Naive B cell (primary cell): ENCODE results near the gene GDF3. TPM values are rescaled to one million over a fixed set of nuclear protein-coding genes. Genes with fewer than 3 reads are reported as not detected.
"Not testable (repeated sequence)": the region's sequence is repeated elsewhere in the genome, so short reads cannot be mapped to it uniquely, and the experiment has no call there.

ENCODE experiments used
- ATAC-seq, 2 donors: fragments of 150-1000 bp; cut with Tn5 transposase; 2 replicates each; pipeline ENCODE4 v1.10.0; 2021; ENCODE audit warnings: low read depth in 2 of 2, mild to moderate bottlenecking in 2 of 2, moderate library complexity in 2 of 2
- DNase-seq: peaks from one replicate; pipeline ENCODE4 v3.0.0; 2022
- H3K27ac Mint-ChIP-seq, 6 donors: one replicate each; pipeline ENCODE4 v1.8.0; 2020 to 2022; ENCODE audit warnings: mild to moderate bottlenecking in 6 of 6, mixed read lengths in 6 of 6, moderate library complexity in 5 of 6, inconsistent platforms in 2 of 6
- H3K27me3 Mint-ChIP-seq, 3 donors: one replicate each; pipeline ENCODE4 v1.8.0; 2021 to 2022; ENCODE audit warnings: mixed read lengths in 3 of 3, mild to moderate bottlenecking in 1 of 3
- H3K36me3 Mint-ChIP-seq, 2 donors: one replicate each; pipeline ENCODE4 v1.8.0; 2020 to 2022; ENCODE audit warnings: mixed read lengths in 2 of 2, inconsistent platforms in 1 of 2, mild to moderate bottlenecking in 1 of 2
- H3K4me1 Mint-ChIP-seq, 3 donors: one replicate each; pipeline ENCODE4 v1.8.0; 2020 to 2022; ENCODE audit warnings: mixed read lengths in 3 of 3, inconsistent platforms in 1 of 3, mild to moderate bottlenecking in 1 of 3, moderate library complexity in 1 of 3
- H3K4me3 Mint-ChIP-seq, 8 donors: one replicate each; pipeline ENCODE4 v1.8.0; 2020 to 2022; ENCODE audit warnings: mild to moderate bottlenecking in 8 of 8, mixed read lengths in 8 of 8, moderate library complexity in 8 of 8, inconsistent platforms in 2 of 8
- H3K9me3 Mint-ChIP-seq, 7 donors: one replicate each; pipeline ENCODE4 v1.8.0; 2020 to 2022; ENCODE audit warnings: mixed read lengths in 7 of 7, mild to moderate bottlenecking in 5 of 7, inconsistent platforms in 2 of 7, moderate library complexity in 1 of 7
- polyA plus RNA-seq, 6 donors: library from polyadenylated mRNA; unstranded; fragments of 300-500 nt; fragmentation: Illumina TruSeq; gene quantifications; one replicate each; pipeline ENCODE4 v1.2.3, GENCODE V29; 2021; ENCODE audit warnings: low read depth in 6 of 6

GDF3 gene
- polyA plus RNA-seq, 6 donors from 2014 or later, result not detected

GRCh38 chr12:7646178-7646475 lies 49.4 kb downstream of the GDF3 start:
- Mint-ChIP-seq H3K9me3 (no peaks in the 10 kb centered on the region), H3K4me1 (peaks cover 5 to 13% (median 12%) of the 10 kb centered on the region in 3 donors), H3K36me3 (no peaks in the 10 kb centered on the region), H3K27me3 (no peaks in the 10 kb centered on the region), H3K27ac (no peak overlapping the region), H3K4me3 (peak overlapping the region in 2 of 8 donors; percentile 38 to 78)
- ATAC-seq, result no peak
- no peak for DNase-seq

DNA sequence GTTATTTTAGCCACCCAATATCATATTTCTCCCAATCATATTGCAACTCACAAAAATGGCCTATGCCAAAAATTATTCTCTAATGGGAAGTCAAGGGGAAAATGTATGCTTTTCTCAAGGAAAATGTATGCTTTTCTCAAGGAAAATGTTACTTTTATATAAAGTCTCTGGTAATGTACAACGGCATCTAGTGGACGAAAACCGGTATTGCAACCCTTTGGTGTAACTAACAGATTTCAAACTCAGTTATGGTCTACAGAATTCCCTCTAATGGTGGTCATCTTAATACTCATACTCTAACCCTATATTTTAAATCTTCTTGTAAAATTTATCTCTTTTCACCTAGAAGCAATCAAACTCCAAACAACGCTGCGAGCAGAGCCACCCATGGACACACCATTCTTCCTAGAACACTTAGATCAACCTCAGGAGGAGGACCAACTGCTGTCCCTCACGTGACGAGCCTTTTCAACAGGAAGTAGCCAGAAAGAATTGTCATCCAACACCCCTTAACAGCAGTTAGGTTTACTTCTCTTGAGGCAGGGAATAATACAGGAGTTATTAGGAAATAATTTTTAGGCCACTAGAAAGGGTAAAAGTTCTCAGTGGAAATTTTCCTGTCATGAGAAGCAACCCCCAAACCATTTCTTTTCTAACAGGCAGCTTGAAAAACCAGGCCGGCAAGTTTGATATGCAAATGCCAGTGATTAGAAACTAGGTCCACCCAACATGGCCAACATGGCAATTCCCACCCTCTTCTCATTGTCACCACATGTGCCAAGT lies 50.0 kb downstream of the GDF3 start:
- Mint-ChIP-seq H3K27ac (no peak overlapping the region), H3K36me3 (no peaks in the 10 kb centered on the region), H3K4me1 (peaks cover 8 to 13% (median 13%) of the 10 kb centered on the region in 3 donors), H3K27me3 (no peaks in the 10 kb centered on the region), H3K4me3 (peak overlapping the region in 2 of 8 donors; percentile 29 to 38), H3K9me3 (no peaks in the 10 kb centered on the region)
- ATAC-seq, result no peak
- DNase-seq, result peak; percentile 25

GRCh38 chr12:7642876-7643309 lies 52.7 kb downstream of the GDF3 start:
- peaks cover 18 to 27% (median 25%) of the 10 kb centered on the region in 3 donors for H3K4me1 Mint-ChIP-seq
- H3K27me3 Mint-ChIP-seq, result peaks cover 7 to 10% (median 8%) of the 10 kb centered on the region in 3 donors
- H3K9me3 Mint-ChIP-seq, result no peaks in the 10 kb centered on the region
- H3K36me3 Mint-ChIP-seq, result no peaks in the 10 kb centered on the region
- ATAC-seq, result no peak
- no peak for DNase-seq
- peak overlapping the region in 1 of 6 donors; percentile 49 for H3K27ac Mint-ChIP-seq
- no peak overlapping the region for H3K4me3 Mint-ChIP-seq

- Mint-ChIP-seq H3K4me3 (no peak overlapping the region), H3K9me3 (no peaks in the 10 kb centered on the region), H3K27me3 (peaks cover 7 to 14% (median 10%) of the 10 kb centered on the region in 3 donors), H3K4me1 (peaks cover 18 to 27% (median 25%) of the 10 kb centered on the region in 3 donors), H3K27ac (no peak overlapping the region), H3K36me3 (no peaks in the 10 kb centered on the region)
- ATAC-seq (no peak), DNase-seq (no peak)
Measured at GRCh38 chr12:7642287-7642686, 53.3 kb downstream of the GDF3 start.

- not testable (repeated sequence) for ATAC-seq
- peak overlapping the region in 3 of 6 donors; percentile 37 to 50 (median 39) for H3K27ac Mint-ChIP-seq
Measured at GRCh38 chr12:7640123-7640995, 55.2 kb downstream of the GDF3 start.

More at GRCh38 chr12:7640123-7640995, 55.2 kb downstream of the GDF3 start:
- not testable (repeated sequence) for DNase-seq, H3K9me3 Mint-ChIP-seq, H3K36me3 Mint-ChIP-seq
- H3K4me1 Mint-ChIP-seq, result peaks cover 13 to 15% (median 13%) of the 10 kb centered on the region in 3 donors
- H3K27me3 Mint-ChIP-seq, result peaks cover 7 to 23% (median 10%) of the 10 kb centered on the region in 3 donors
- H3K4me3 Mint-ChIP-seq, result peak overlapping the region; percentile 62 to 88 (median 78)

Other genes starting within 250 kb of the GDF3 start
- gene CD163, start 192.0 kb downstream of the GDF3 start, polyA plus RNA-seq, result under 1 TPM in 3 of 6 donors, not detected in 3; 0.19 to 0.35 (median 0.32) TPM
- under 1 TPM in 1 of 6 donors, not detected in 5; 0.45 TPM for gene APOBEC1, start 29.9 kb downstream of the GDF3 start, polyA plus RNA-seq
- gene DPPA3, start 15.7 kb upstream of the GDF3 start, polyA plus RNA-seq, result not detected
- 10 to 100 TPM in 1 of 6 donors, 1 to 10 TPM in 4, under 1 TPM in 1; 0.61 to 13.4 (median 7.6) TPM for gene CLEC4C, start 51.6 kb upstream of the GDF3 start, polyA plus RNA-seq
- not detected for gene NANOGNB, start 69.4 kb upstream of the GDF3 start, polyA plus RNA-seq
- not detected for gene NANOG, start 93.6 kb upstream of the GDF3 start, polyA plus RNA-seq
- under 1 TPM in 1 of 6 donors, not detected in 5; 0.58 TPM for gene SLC2A14, start 177.1 kb upstream of the GDF3 start, polyA plus RNA-seq
- gene SLC2A3, start 240.4 kb upstream of the GDF3 start, polyA plus RNA-seq, result 100 to 1,000 TPM in 5 of 6 donors, 10 to 100 TPM in 1; 86.8 to 234 (median 144) TPM